HepG2 (cell line): ENCODE data around the gene XPNPEP2. TPM values are rescaled to one million over a fixed set of nuclear protein-coding genes. Genes with fewer than 3 reads are reported as not detected.

Experiments used
- ATAC-seq: fragments of 200-7000 bp; cut with Tn5 transposase; 3 replicates; pipeline ENCODE4 v1.9.1; 2020; ENCODE audit warnings: mild to moderate bottlenecking, moderate library complexity
- BruUV-seq: library from RNA; stranded (reverse); fragments of 400-500 nt; replicated peaks from 2 replicates; lab custom pipeline; 2021; lab: Mats Ljungman, UMichigan
- CTCF ChIA-PET: fragments of 300-600 bp; formaldehyde crosslinking; extraction: SDS; loops from one replicate; lab custom pipeline; 2021; ENCODE audit warnings: low total read pairs, inconsistent platforms, low intra/inter-chr PET ratio; lab: Yijun Ruan, JAX
- POLR2A ChIA-PET: fragments of 350-600 bp; sonication (Branson Sonifier 250); formaldehyde crosslinking; loops from one replicate; lab custom pipeline; 2020; ENCODE audit warnings: antibody characterized with exemption, inconsistent platforms; lab: Yijun Ruan, JAX
- DNase-seq: peaks from one replicate; pipeline ENCODE4 v3.0.0-alpha.2; 2015; ENCODE audit warnings: low spot score
- FAIRE-seq: peaks from 3 replicates; lab custom pipeline; 2011; peaks lifted over from hg19 to GRCh38; lab: Jason Lieb, UNC
- H2AFZ ChIP-seq: one replicate; pipeline ENCODE4 v1.6.1; 2011; ENCODE audit warnings: low read length, inconsistent platforms
- H3K27ac ChIP-seq: fragments of 300-600 bp; 3 replicates; pipeline ENCODE4 v1.8.0; 2011; ENCODE audit warnings: mixed run types, mild to moderate bottlenecking, mixed read lengths, low read length, inconsistent platforms; ENCODE audit not compliant: insufficient read depth; ENCODE audit errors: extremely low read length
- H3K27me3 ChIP-seq, 2 experiments: fragments of 200-600 bp in 1 of 2; 2 replicates in 1 of 2; 3 replicates in 1 of 2; pipeline versions ENCODE4 v1.6.0 to v1.8.0; 2011; ENCODE audit warnings: low read length in 2 of 2, mild to moderate bottlenecking in 2 of 2, moderate library complexity in 2 of 2, inconsistent platforms in 1 of 2; ENCODE audit not compliant: insufficient read depth in 2 of 2, control insufficient read depth in 1 of 2
- H3K36me3 ChIP-seq, 2 experiments: fragments of 200-600 bp in 1 of 2; replicated peaks in 1 of 2; 2 replicates in 1 of 2; 3 replicates in 1 of 2; pipeline versions ENCODE4 v1.5.1 to v1.8.0; 2011; ENCODE audit warnings: low read length in 2 of 2, inconsistent platforms in 1 of 2; ENCODE audit not compliant: insufficient read depth in 2 of 2, control insufficient read depth in 1 of 2
- H3K4me1 ChIP-seq: 2 replicates; pipeline ENCODE4 v1.5.1; 2012; ENCODE audit warnings: low read length, inconsistent platforms; ENCODE audit not compliant: insufficient read depth
- H3K4me2 ChIP-seq: 2 replicates; pipeline ENCODE4 v1.6.0; 2011; ENCODE audit warnings: low read depth, low read length, inconsistent platforms
- H3K4me3 ChIP-seq, 3 experiments: fragments of 200-600 bp in 1 of 3; sonication (generic), shearing (Covaris generic) in 1 of 3; replicated peaks in 1 of 3; 2 replicates each; pipeline ENCODE4 v1.5.1; 2011 to 2016; ENCODE audit warnings: low read length in 3 of 3, inconsistent platforms in 2 of 3, low read depth in 2 of 3, mild to moderate bottlenecking in 2 of 3, control low read depth in 1 of 3, mixed read lengths in 1 of 3; ENCODE audit not compliant: insufficient read depth in 1 of 3
- H3K79me2 ChIP-seq: one replicate; pipeline ENCODE4 v1.6.1; 2011; ENCODE audit warnings: low read length, inconsistent platforms; ENCODE audit not compliant: insufficient read depth
- H3K9ac ChIP-seq: 2 replicates; pipeline ENCODE4 v1.6.0; 2011; ENCODE audit warnings: mild to moderate bottlenecking, low read depth, low read length, inconsistent platforms; ENCODE audit not compliant: insufficient read depth
- H3K9me3 ChIP-seq: 2 replicates; pipeline ENCODE4 v1.5.1; 2012; ENCODE audit warnings: mild to moderate bottlenecking, low read length
- H4K20me1 ChIP-seq: 2 replicates; pipeline ENCODE4 v1.6.0; 2011; ENCODE audit warnings: inconsistent platforms, mild to moderate bottlenecking, low read length, moderate library complexity; ENCODE audit not compliant: insufficient read depth
- AFF4 ChIP-seq: sonication (generic); formaldehyde crosslinking; IDR thresholded peaks from 2 replicates; pipeline ENCODE4 v1.4.0; 2020; ENCODE audit warnings: missing genetic modification reagents
- FOXP1 ChIP-seq, 2 experiments: fragments of 450-650 bp in 1 of 2; IDR thresholded peaks; 2 replicates each; pipeline ENCODE4 v1.6.1; 2017 to 2018; ENCODE audit warnings: antibody characterized with exemption in 1 of 2
- GATA4 ChIP-seq: sonication (generic); IDR thresholded peaks from 2 replicates; pipeline ENCODE4 v1.6.1; 2016; ENCODE audit warnings: antibody characterized with exemption, low read depth, borderline replicate concordance
- HDAC2 ChIP-seq: sonication (generic); formaldehyde crosslinking; IDR thresholded peaks from 2 replicates; pipeline ENCODE4 v1.4.0; 2020; ENCODE audit warnings: missing genetic modification reagents
- HHEX ChIP-seq: IDR thresholded peaks from 2 replicates; pipeline ENCODE4 v1.6.1; 2016; ENCODE audit warnings: control low read depth
- IKZF4 ChIP-seq: sonication (generic); formaldehyde crosslinking; IDR thresholded peaks from 2 replicates; pipeline ENCODE4 v1.5.1; 2020; ENCODE audit warnings: borderline replicate concordance, mild to moderate bottlenecking, low read depth, missing genetic modification reagents; ENCODE audit errors: not compliant biosample characterization
- JDP2 ChIP-seq: sonication (generic); formaldehyde crosslinking; IDR thresholded peaks from 2 replicates; pipeline ENCODE4 v1.8.1; 2022; ENCODE audit warnings: missing genetic modification reagents, borderline replicate concordance
- MBNL3 ChIP-seq: fragments of 250-450 bp; sonication (Bioruptor Pico); conservative IDR thresholded peaks from 2 replicates; pipeline ENCODE4 v1.8.0; 2022; ENCODE audit warnings: mild to moderate bottlenecking, inconsistent platforms
- MTERF4 ChIP-seq: sonication (generic); formaldehyde crosslinking; IDR thresholded peaks from 2 replicates; pipeline ENCODE4 v1.8.0; 2023; ENCODE audit warnings: mild to moderate bottlenecking, missing genetic modification reagents
- PAF1 ChIP-seq: IDR thresholded peaks from 2 replicates; pipeline ENCODE4 v1.6.1; 2016; ENCODE audit warnings: missing genetic modification reagents, missing compliant biosample characterization
- PHF5A ChIP-seq: IDR thresholded peaks from one replicate; pipeline ENCODE4 v1.6.1; 2018; ENCODE audit warnings: low read depth, missing genetic modification reagents; ENCODE audit not compliant: unreplicated experiment
- PHF8 ChIP-seq: sonication (generic); formaldehyde crosslinking; IDR thresholded peaks from 2 replicates; pipeline ENCODE4 v1.5.0; 2020; ENCODE audit warnings: missing genetic modification reagents
- SYNCRIP ChIP-seq: fragments of 200-400 bp; formaldehyde crosslinking; IDR thresholded peaks from 2 replicates; pipeline ENCODE4 v1.6.1; 2018; ENCODE audit warnings: mild to moderate bottlenecking, low read depth, low read length; ENCODE audit not compliant: insufficient read depth
- YEATS4 ChIP-seq: sonication (generic); formaldehyde crosslinking; IDR thresholded peaks from 2 replicates; pipeline ENCODE4 v1.4.0; 2020; ENCODE audit warnings: missing genetic modification reagents, borderline replicate concordance
- ZMYM3 ChIP-seq: sonication (generic); formaldehyde crosslinking; IDR thresholded peaks from 2 replicates; pipeline ENCODE4 v1.5.1; 2020; ENCODE audit warnings: mild to moderate bottlenecking, missing genetic modification reagents
- ZNF766 ChIP-seq: sonication (generic); formaldehyde crosslinking; IDR thresholded peaks from 2 replicates; pipeline ENCODE4 v1.5.0; 2020; ENCODE audit warnings: missing genetic modification reagents, borderline replicate concordance
- ZNF768 ChIP-seq: sonication (generic); formaldehyde crosslinking; IDR thresholded peaks from 2 replicates; pipeline ENCODE4 v1.4.0; 2020; ENCODE audit warnings: missing genetic modification reagents
- ZSCAN9 ChIP-seq: IDR thresholded peaks from 2 replicates; pipeline ENCODE4 v1.6.1; 2016; ENCODE audit warnings: borderline replicate concordance
- WGBS: methylation state at CpG from one replicate; pipeline ENCODE4 v1.1.6; 2017; ENCODE audit warnings: low lambda C conversion rate; 5-methylcytosine and 5-hydroxymethylcytosine counted together
- in situ Hi-C: cut with HindIII; loops from 2 replicates; pipeline ENCODE4 v1.10.0; 2017; ENCODE audit warnings: low pct_unique_long_range_greater_than_20kb; ENCODE audit not compliant: extremely low pct_ligation_motif_present
- intact Hi-C: fragments of 100-400 bp; cut with micrococcal nuclease; formaldehyde crosslinking; loops from one replicate; pipeline ENCODE4 v1.10.0; 2022; ENCODE audit not compliant: unreplicated experiment
- polyA plus RNA-seq, 8 experiments: library from polyadenylated mRNA; depleted of rRNA in 3 of 8; stranded (reverse) in 7 of 8; unstranded in 1 of 8; fragments of >200 nt; fragmentation: Illumina TruSeq in 4 of 8; extraction: Trizol in 4 of 8; gene quantifications; 2 replicates each; pipeline versions ENCODE4 v1.2.1 to v1.2.3, GENCODE V29; 2011 to 2016; ENCODE audit warnings: low read depth in 4 of 8, missing spikeins in 1 of 8, mixed read lengths in 1 of 8; ENCODE audit not compliant: insufficient read depth in 1 of 8
- total RNA-seq, 5 experiments: library from RNA; depleted of rRNA; stranded (reverse); fragments of >200 nt; fragmentation: Illumina TruSeq; extraction: Trizol; gene quantifications; 2 replicates each; pipeline ENCODE4 v1.2.3, GENCODE V29; 2016; ENCODE audit warnings: low read depth in 1 of 5

The XPNPEP2 gene
- total and polyA plus RNA-seq, 2 of the 13 experiments (the other 11 are each of a cell fraction or from before 2014, with no cell fraction given), result 1.1 to 1.8 TPM

GRCh38 chrX:129720741-129721140 lies 18.0 kb upstream of the XPNPEP2 start:
- ChIA-PET CTCF (no interaction called here), POLR2A (no interaction called here)
- DNase-seq (no peak), FAIRE-seq (no peak), ATAC-seq (no peak)
- no peaks in the 10 kb centered on the region for H3K27me3 ChIP-seq
- in situ Hi-C loops (loop anchor here (10.0 kb wide), 1 partner anchor 86 kb away; no protein-coding TSS in a partner anchor), intact Hi-C loops (no loop called here)
- H3K4me1 ChIP-seq, result peaks cover 17% of the 10 kb centered on the region; the same call in 1 of the 2 replicates
- H3K4me3 ChIP-seq, result no peak overlapping the region
- no peak overlapping the region for H2AFZ ChIP-seq
- no TSS peak for BruUV-seq
- H3K9ac ChIP-seq, result no peak overlapping the region
- no peak overlapping the region for H3K4me2 ChIP-seq
- TF ChIP-seq MBNL3 (CRISPR knock-in tag) (no peak), YEATS4 (CRISPR knock-in tag) (no peak), ZNF766 (CRISPR knock-in tag) (no peak), PAF1 (no peak), ZMYM3 (CRISPR knock-in tag) (no peak), MTERF4 (CRISPR knock-in tag) (no peak), IKZF4 (CRISPR knock-in tag) (no peak), AFF4 (CRISPR knock-in tag) (no peak), HDAC2 (CRISPR knock-in tag) (no peak), ZSCAN9 (CRISPR knock-in tag) (no peak), ZNF768 (CRISPR knock-in tag) (no peak), HHEX (CRISPR knock-in tag) (no peak), FOXP1 (IDR thresholded peaks at IDR 0.05) (no peak), FOXP1 (CRISPR knock-in tag; IDR thresholded peaks at IDR 0.05) (no peak), GATA4 (no peak), PHF5A (no peak), SYNCRIP (no peak), JDP2 (CRISPR knock-in tag) (no peak), PHF8 (CRISPR knock-in tag) (no peak)
- H3K36me3 ChIP-seq, result no peaks in the 10 kb centered on the region
- H3K9me3 ChIP-seq, result no peaks in the 10 kb centered on the region
- H3K79me2 ChIP-seq, result no peaks in the 10 kb centered on the region
- H4K20me1 ChIP-seq, result no peaks in the 10 kb centered on the region
- WGBS, result 77% methylated on average over 3 of the region's 6 CpGs
- no peak overlapping the region for H3K27ac ChIP-seq
